H1 (cell line): Measurements from ENCODE around the gene CEACAM8. TPM values are rescaled to one million over a fixed set of nuclear protein-coding genes. Genes with fewer than 3 reads are reported as not detected.

Experiments used
- polyA plus RNA-seq, 7 experiments: library from polyadenylated mRNA; depleted of rRNA in 3 of 7; stranded (reverse) in 5 of 7; unstranded in 2 of 7; fragments of >200 nt in 5 of 7; fragments of 200-250 nt in 2 of 7; gene quantifications; 1 replicate in 5 of 7; 2 replicates in 1 of 7; 4 replicates in 1 of 7; pipeline versions ENCODE4 v1.2.1 to v1.2.3, GENCODE V29; 2011 to 2013; ENCODE audit warnings: missing spikeins in 2 of 7, mixed read lengths in 2 of 7
- total RNA-seq: library from RNA; stranded (reverse); fragmentation: NEBNext Ultra II Directional; extraction: Animal tissue kit (Norgen Biotek cat#: 25700); gene quantifications from 2 replicates; pipeline ENCODE4 v1.2.1, GENCODE V29; 2021
- TF ChIP-seq, protein P1 (sequence below): fragments of 300-600 bp; sonication (generic); IDR thresholded peaks from 2 replicates; pipeline ENCODE4 v1.7.1; 2012; ENCODE audit warnings: low read length, moderate library complexity, mild to moderate bottlenecking, inconsistent platforms; ENCODE audit not compliant: insufficient replicate concordance

The CEACAM8 gene
- total and polyA plus RNA-seq, 2 of the 8 experiments (the other 6 are each of a cell fraction or from before 2014, with no cell fraction given) = not detected

DNA sequence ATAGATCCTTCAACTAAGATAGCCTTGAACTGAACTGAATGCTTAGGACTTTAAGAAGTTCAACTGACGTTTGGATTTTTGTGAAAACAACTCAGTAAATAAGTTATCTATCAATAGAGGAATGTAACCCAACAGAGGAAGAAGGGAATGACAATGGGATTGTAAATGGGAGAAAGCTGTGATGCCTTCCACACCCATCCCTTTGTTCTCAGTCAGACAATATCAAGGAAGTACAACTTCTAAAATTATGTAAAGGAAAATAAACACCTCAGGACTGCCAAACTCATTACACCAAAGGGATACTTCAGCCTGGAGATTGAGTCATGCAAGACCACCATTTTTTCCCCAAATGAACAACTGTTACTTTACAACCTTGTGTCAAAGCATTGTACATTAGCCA lies 21.1 kb downstream of the CEACAM8 start (continued):
- TF ChIP-seq, protein P1, sequence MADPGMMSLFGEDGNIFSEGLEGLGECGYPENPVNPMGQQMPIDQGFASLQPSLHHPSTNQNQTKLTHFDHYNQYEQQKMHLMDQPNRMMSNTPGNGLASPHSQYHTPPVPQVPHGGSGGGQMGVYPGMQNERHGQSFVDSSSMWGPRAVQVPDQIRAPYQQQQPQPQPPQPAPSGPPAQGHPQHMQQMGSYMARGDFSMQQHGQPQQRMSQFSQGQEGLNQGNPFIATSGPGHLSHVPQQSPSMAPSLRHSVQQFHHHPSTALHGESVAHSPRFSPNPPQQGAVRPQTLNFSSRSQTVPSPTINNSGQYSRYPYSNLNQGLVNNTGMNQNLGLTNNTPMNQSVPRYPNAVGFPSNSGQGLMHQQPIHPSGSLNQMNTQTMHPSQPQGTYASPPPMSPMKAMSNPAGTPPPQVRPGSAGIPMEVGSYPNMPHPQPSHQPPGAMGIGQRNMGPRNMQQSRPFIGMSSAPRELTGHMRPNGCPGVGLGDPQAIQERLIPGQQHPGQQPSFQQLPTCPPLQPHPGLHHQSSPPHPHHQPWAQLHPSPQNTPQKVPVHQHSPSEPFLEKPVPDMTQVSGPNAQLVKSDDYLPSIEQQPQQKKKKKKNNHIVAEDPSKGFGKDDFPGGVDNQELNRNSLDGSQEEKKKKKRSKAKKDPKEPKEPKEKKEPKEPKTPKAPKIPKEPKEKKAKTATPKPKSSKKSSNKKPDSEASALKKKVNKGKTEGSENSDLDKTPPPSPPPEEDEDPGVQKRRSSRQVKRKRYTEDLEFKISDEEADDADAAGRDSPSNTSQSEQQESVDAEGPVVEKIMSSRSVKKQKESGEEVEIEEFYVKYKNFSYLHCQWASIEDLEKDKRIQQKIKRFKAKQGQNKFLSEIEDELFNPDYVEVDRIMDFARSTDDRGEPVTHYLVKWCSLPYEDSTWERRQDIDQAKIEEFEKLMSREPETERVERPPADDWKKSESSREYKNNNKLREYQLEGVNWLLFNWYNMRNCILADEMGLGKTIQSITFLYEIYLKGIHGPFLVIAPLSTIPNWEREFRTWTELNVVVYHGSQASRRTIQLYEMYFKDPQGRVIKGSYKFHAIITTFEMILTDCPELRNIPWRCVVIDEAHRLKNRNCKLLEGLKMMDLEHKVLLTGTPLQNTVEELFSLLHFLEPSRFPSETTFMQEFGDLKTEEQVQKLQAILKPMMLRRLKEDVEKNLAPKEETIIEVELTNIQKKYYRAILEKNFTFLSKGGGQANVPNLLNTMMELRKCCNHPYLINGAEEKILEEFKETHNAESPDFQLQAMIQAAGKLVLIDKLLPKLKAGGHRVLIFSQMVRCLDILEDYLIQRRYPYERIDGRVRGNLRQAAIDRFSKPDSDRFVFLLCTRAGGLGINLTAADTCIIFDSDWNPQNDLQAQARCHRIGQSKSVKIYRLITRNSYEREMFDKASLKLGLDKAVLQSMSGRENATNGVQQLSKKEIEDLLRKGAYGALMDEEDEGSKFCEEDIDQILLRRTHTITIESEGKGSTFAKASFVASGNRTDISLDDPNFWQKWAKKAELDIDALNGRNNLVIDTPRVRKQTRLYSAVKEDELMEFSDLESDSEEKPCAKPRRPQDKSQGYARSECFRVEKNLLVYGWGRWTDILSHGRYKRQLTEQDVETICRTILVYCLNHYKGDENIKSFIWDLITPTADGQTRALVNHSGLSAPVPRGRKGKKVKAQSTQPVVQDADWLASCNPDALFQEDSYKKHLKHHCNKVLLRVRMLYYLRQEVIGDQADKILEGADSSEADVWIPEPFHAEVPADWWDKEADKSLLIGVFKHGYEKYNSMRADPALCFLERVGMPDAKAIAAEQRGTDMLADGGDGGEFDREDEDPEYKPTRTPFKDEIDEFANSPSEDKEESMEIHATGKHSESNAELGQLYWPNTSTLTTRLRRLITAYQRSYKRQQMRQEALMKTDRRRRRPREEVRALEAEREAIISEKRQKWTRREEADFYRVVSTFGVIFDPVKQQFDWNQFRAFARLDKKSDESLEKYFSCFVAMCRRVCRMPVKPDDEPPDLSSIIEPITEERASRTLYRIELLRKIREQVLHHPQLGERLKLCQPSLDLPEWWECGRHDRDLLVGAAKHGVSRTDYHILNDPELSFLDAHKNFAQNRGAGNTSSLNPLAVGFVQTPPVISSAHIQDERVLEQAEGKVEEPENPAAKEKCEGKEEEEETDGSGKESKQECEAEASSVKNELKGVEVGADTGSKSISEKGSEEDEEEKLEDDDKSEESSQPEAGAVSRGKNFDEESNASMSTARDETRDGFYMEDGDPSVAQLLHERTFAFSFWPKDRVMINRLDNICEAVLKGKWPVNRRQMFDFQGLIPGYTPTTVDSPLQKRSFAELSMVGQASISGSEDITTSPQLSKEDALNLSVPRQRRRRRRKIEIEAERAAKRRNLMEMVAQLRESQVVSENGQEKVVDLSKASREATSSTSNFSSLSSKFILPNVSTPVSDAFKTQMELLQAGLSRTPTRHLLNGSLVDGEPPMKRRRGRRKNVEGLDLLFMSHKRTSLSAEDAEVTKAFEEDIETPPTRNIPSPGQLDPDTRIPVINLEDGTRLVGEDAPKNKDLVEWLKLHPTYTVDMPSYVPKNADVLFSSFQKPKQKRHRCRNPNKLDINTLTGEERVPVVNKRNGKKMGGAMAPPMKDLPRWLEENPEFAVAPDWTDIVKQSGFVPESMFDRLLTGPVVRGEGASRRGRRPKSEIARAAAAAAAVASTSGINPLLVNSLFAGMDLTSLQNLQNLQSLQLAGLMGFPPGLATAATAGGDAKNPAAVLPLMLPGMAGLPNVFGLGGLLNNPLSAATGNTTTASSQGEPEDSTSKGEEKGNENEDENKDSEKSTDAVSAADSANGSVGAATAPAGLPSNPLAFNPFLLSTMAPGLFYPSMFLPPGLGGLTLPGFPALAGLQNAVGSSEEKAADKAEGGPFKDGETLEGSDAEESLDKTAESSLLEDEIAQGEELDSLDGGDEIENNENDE = no peak
